SKM-1 (cell line): ENCODE data around the gene ZFR2.
A peak's percentile ranks its signal among the peaks of the same experiment; 100 is the strongest.
"Not testable (repeated sequence)": the region's sequence is repeated elsewhere in the genome, so short reads cannot be mapped to it uniquely, and the experiment has no call there.

Experiments used
- DNase-seq: peaks from one replicate; lab custom pipeline; 2025; ENCODE audit not compliant: unreplicated experiment; lab: John Stamatoyannopoulos, UW

ZFR2 gene

DNA sequence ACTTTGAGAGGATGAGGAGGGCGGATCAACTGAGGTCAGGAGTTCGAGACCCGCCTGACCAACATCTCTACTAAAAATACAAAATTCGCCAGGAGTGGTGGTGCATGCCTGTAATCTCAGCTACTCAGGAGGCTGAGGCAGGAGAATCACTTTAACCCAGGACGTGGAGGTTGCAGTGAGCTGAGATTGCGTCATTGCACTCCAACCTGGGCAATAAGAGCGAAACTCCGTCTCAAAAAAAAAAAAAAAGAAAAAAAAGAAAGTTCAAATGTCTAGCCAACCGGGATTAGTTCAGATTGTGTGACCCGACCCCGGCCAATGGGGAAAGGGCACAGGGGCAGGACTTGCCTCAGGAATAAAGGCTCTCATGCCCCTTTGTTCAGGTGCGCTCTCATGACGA is 5.9 kb upstream of the ZFR2 start:
- DNase-seq: not testable (repeated sequence)

DNA sequence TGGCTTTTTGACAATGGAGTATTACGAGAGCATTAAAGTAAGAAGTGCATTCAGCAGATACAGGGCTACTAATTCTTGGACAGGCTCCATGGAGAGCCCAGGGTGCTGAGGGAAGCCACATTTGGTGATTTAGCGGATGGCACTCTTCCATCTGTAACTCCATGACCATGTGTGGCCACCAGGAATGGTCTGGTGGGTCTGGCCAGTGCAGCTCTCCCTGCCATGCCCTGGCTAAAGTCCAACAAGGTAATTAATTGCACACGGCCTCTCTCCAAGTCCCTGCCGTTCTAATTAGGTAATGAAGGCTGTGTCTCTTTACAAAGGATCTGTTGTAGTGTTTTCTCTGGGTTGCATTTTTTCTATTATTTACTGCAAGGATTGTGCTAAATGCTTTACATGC is 4.3 kb upstream of the ZFR2 start:
- no peak for DNase-seq

DNA sequence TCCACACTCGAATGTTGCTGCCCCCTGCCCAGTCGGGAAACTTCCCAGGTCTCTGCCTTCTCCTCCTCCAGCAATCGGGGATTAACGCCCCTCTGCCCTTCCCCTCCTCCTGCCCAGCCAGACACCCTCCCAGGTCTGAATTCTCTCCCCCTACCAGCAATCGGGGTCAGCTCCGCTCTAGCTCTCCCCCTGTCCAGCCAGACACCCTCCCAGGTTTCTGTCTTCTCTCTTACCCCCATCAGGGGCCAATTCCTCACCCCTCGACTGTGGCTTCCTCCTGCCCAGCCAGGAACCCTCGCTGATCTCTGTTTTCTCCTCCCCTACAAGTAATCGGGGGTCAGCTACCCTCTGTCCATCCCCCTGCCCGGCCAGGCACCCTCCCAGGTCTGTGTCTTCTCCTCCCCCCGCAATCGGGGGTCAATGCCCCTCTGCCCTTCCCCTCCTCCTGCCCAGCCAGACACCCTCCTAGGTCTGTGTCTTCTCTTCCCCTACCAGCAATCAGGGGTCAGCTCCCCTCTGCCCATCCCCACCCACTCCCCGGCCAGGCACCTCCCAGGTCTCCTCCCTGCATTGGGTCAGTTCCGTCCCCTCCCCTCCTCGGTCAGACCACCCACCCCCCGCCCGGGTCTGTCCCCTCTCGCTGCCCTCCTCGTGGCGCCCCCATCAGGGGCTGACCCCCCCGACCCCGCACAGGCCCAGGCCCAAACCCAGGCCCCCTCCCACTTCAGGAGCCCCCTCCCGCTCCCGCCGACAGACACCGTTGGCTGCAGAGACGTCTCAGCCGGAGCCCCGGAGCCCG is 668 bp downstream of the ZFR2 start:
- no peak for DNase-seq

DNA sequence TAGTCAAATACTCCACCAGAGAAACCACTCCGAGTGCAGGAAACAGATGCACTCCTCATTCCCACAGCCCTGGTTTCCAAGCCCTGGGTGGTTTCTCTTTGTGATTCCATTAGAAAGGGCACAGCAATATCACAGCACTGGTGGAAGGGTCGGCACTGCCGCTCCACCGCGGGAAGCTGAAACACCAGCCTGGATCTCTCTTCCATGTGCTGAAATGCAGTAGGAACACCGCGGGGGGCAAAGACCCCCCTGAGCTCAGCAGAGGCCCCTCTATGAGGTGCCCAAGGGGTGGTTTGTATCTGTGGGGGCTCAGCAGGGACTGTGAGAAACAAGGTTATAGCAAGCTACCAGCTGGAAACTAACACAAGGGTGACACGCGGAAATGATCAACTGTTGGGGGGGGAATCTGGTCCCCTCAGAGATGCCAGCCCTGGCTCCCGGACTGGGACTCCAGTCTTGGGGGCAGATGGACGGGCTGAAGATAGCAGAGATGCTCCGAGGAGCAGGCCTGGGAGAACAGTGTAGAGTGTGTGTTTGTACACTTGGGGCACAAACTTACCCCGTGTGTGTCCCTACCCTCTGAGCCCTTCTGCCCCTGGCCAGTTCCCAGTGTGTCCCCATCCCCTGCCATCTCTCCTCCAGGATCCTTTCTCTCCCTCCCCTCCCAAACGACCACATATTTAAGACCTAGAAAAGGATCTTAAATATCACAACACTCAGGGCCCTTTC is 1.8 kb downstream of the ZFR2 start:
- no peak for DNase-seq

DNA sequence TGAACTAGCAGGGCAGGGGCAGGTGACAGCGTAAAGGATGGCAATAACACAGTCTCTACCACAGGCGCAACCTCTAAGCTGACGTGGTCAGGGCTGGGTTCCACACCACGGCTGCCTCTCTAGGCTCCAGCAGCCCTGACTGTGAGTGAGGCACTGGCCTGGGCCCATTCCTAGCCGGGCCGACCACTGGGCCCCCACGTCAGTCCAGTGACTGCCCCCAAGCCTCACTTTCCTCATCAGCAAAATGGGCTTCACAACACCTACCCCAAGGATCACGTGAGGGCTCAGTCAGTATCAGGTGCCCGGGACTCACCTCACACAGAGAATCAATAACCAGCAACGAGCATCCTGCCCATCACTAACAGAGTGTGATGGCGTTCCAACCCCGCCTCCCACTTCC is 5.2 kb downstream of the ZFR2 start:
- DNase-seq: no peak

DNA sequence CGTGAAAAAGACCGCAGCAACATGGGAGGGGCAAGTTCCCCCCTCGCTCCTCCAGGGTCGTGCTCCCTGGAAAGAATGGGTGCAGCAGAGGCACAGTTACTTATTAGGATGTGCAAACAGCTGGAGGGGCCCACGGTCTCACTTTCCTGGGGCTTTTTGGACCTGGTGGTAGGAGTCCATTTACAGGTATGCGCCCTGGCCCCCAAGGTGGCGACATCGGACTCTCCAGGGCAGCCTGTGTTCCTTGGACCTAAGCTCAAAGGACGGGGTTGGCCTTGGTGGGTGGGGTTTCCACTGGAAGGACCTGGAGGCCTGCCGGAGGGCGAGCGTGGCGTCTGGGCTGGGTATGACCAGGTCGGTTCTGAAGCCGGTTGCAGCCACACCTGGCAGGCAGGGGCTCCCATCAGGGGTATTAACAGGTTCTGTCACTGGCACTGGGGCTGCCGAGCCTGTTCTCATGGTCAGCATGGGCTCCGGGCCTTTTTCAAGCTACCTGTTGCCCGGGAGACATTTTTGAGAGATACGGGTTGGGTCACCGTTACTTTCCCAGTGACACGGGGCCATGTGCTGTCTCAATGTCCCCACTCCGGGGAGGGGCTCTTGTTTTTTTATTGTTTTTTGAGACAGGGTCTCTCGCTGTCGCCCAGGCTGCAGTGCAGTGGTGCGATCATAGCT is 5.9 kb downstream of the ZFR2 start:
- no peak for DNase-seq

DNA sequence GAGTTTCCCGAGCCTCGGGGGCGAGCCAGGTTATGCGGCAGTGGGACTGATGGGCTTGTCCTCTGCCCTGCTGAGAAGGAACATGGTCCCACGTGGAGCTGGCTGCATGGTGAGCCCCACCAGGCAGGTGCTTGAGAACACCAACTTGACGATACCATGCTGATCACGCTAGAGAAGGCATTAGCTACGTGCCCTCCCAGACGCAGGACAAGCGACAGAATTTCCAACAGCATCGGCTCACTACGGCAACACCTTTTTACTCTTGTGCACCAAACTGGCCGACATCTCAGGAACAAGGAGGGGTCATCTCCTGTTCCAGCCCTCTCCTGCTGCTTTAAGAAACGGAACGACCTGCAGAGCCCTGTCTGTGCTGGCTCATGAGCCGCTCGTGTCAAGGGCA is 8.3 kb downstream of the ZFR2 start:
- DNase-seq: no peak

DNA sequence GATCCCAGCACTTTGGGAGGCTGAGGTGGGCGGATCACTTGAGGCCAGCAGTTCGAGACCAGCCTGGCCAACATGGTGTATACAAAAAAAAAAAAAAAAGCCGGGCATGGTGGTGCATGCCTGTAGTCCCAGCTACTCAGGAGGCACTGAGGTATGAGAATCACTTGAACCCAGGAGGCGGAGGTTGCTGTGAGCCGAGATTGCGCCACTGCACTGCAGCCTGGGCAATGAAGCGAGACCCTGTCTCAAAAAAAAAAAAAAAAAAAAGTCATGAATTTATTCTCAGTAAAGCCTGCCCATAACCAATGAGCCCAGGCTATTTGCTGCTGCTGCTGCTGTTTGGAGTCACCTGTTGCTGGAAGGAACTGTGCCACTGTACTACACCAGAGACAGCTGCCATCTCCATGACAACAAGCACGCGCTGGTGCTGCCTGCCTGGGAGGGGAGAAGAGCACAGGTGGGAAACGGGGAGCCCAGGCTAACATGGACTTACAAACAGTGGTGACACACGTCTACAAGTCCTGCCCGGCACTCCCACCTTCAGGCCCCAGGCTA is 11.3 kb downstream of the ZFR2 start:
- no peak for DNase-seq

DNA sequence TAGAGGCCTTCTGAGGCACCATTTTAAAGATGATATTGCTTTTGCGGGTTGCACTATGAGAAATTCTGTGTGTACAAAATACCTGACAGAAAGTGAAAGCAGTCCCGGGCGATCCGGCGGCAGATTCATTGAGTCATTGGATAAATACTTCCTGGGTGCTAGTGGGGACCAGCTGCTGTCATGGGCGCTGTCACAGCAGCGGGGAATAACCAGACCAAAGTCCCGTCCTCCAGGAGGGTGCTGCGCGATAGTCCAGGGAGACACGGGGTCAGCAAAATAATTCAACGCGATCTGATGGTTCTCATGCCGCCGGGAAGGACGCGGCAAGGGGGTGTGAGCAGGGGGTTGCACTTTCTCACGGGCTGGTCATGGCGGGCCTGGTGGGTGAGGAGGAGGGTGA is 13.5 kb downstream of the ZFR2 start:
- DNase-seq: no peak

DNA sequence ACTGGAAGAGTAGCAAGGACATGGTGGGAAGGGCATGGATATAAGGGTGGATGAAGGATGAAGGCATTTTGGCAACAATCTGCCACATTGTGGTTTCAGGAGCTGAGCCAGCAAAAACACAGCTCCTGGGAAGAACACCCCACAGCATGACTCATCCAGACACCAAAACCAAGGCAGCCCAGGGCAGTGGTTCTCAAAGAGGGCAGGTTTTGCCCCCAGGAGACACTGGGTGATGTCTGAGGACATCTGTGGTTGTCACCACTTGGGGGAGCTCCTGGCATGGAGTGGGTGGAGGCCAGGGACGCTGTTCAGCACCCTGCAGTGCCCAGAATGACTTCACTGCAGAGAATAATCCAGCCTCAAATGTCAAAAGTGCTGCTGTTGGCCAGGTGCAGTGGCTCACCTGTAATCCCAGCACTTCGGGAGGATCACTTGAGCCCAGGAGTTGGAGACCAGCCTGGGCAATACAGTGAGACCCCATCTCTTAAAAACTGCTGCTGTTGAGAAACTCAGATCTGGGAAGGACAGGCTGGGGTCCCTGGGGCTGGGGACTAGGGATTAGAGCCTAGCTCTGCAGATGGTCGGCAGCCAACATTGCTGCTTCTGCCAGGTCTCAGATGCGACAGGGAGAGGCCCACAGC is 16.1 kb downstream of the ZFR2 start:
- DNase-seq: no peak

DNA sequence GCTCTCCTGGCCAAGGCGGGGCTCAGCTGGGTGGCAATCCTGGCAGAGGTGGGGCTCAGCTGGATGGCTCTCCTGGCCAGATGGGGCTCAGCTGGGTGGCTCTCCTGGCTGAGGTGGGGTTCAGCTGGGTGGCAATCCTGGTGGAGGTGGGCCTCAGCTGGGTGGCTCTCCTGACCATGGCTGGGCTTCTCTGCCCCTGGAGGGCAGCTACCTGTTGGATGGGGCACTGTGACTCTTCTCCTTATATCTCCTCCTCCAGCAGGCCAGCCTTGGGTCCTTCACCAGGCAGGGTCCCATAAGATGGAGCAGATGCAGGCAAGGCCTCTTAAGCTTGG is 16.7 kb downstream of the ZFR2 start:
- DNase-seq: no peak

DNA sequence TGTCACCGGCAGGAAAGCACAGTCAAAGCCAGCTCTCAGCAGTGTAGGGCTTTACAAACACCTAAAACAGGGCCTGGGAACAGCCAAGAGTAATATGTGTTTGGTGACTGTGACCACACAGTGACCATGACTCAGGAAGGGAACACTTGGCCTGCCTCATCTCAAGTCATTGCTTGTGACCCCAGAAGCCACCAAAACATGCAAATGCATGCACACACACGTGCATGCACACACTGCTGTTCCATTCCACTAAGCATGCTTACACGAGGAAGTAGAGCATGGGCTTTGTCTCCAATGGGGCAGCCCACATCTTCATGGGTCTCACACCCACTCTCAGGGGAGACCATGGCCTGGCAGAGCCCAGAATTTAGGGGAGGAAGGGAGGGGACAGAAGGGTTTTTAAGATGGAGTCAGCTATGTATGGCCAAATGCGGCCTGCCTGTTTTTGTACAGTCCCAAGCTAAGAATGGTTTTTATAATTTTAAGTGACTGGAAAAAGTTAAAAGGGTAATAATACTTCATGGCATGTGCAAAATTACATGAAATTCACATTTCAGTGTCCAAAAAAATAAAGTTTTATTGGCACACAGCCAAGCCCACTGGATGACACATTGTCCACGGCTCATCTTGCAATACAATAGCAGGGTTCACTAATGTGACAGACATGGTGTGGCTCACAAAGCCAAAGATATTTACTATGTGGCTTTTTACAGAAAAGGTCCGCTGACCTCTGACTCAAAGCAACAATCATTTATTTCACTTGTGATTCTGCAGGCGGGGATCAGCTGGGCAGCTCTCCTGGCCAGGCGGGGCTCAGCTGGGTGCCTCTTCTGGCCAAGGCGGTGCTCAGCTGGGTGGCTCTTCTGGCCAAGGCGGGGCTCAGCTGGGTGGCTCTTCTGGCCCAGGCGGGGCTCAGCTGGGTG is 17.3 kb downstream of the ZFR2 start:
- no peak for DNase-seq

DNA sequence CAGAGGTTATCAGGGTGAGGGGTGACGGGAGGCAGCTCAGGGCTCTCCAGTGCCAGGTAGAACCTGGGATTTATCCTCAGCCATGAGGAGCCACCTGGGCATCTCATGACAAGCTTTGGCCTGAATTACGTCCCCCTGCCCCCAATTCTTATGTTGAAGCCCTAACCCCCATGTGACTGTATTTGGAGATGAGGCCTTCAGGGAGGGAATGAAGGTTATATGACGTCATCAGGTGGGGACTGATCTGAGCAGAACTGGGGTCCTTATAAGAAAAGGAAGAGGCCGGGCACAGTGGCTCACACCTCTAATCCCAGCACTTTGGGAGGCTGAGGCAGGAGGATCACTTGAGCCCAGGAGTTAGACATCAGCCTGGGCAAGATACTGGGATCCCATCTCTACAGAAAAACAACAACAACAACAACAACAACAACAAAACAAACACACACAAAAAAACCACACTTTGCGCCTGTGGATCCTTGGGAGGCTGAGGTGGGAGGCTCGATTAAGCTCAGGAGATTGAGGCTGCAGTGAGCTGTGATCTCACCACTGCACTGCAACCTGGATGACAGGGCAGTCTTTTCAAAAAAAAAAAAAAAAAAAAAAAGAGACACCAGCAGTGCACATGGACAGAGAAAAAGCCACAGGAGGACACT is 18.4 kb downstream of the ZFR2 start:
- DNase-seq: no peak

DNA sequence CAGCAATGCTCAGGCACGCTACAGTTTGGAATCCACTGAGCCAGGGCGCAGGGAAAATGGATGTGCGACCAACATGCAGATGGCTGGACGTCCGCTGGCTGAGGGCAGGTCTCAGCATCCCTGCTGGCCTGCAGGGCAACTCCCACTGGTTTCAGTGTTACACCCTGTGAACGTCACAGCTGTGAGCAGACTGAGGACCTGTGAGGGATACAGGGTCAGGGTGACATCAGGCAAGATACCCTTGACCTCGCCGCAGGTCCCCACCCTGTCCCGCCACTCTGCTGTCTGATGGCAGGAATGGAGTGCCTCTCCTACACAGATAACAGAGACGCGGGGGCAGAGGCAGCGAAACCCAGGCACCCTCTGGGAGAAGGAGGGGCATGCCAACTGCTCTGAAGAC is 19.1 kb downstream of the ZFR2 start:
- no peak for DNase-seq

DNA sequence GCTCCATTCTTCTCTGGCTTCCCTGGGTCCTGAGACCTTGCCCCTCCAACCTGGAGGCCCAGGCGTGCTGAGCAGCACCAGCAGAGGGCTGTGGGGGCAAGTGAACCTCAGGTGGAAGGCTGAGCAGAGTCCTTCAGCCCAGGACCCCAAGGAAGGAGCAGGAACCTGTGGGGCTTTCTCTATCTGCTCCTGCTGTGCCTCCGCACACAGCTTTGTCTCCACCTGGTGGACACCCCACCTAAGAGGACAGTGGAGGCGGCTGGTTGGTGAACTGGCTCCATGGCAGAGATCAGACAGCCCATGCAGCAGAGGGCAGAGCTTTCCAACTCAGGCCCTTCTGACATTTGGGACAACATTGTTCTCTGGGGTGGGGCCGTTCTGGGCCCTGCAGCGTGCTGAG is 19.7 kb downstream of the ZFR2 start:
- DNase-seq: peak; percentile 31

DNA sequence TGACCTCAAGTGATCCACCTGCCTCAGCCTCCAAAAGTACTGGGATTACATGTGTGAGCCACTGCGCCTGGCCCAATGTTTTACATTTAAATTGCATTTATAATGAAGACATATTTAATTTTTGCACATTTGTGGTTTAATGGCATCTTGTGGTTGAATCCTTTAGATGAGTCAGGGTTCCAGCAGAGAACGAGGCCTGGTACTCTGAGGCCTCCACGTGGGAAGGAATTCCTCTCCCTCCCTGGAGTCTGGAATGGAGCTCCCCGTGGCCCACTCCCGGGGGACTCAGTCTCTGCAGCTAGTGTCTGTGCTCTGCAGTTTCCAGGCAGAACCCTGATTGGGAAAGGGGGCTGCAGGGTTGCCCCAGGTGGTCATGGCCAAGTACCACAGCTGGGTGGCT is 24.2 kb downstream of the ZFR2 start:
- no peak for DNase-seq

DNA sequence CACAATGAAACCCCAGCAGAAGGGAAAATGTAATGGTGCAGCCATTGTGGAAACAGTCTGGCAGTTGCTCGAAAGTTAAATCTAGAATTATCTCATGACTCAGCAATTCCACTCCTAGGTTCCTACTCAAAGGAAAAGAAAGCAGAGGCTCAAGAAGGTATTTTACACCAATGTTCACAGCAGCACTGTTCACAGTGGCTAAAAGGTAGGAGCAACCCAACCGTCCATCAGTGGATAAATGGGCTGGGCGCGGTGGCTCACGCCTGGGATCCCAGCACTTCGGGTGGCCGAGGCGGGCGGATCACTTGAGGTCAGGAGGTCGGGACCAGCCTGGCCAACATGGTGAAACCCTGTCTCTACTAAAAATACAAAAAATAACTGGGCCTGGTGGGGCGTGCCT is 25.9 kb downstream of the ZFR2 start:
- DNase-seq: no peak

DNA sequence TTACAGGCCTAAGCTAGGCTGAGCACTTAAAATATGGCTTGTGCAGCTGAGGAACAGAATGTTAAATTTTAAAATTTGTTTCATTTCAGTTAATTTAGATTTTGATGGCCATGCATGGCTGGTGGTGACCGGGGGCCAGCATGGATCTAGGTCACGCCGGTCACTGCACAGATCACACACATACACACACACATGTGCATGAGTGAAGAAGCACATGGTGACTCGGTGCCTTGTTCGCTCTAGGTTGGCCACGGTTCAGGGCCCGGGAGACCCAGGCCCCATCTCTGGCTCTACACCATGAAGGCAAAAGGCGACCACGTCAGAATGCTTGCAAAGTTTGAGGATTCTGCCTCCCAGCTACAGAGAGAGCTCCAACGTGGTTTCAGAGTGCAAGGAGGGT is 28.0 kb downstream of the ZFR2 start:
- DNase-seq: no peak

DNA sequence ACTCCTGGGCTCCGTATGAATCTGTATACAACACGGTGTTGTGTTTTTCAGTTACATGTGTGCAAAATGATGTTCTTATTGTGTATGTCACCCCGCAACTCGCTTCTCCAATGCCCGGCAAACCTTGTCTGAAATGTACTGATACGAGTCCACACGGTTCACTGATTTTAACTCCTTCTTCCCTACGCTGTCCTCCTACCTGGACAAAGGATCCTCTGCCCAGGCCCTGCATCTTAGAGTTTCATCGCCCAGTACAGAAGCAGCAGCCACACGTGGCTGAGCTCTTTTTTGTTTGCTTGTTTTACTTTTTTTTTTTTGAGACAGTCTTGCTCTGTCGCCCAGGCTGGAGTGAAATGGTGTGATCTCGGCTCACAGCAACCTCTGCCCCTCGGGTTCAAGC is 28.9 kb downstream of the ZFR2 start:
- DNase-seq: no peak

DNA sequence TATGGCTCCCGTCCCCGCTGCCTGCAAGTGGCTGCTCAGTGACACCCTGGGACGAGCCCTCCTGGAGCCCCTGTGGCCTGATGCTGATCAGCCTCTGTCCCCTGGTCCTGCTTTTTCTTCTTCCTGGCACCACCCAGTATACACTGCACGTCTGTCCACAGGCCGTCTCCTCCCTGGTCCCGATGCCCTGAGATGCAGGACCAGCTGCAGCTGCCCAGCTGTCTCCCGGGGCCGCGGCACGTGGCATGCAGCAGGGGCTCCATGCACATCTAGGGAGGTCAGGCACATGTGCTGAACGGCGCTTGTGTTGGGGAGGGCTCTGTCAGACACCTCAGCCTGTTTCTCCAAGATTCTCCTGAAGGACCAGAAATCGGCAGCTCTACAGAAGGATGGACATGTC is 30.2 kb downstream of the ZFR2 start:
- no peak for DNase-seq
